HG03097 (cell line): Measurements from ENCODE around the gene ELOVL6.
"Not testable (repeated sequence)": the region's sequence is repeated elsewhere in the genome, so short reads cannot be mapped to it uniquely, and the experiment has no call there.

Experiments used
- ATAC-seq: cut with Tn5 transposase; IDR thresholded peaks from one replicate; pipeline ENCODE4 v1.9.1; 2021; ENCODE audit not compliant: unreplicated experiment, low FRiP score

ELOVL6 gene

DNA sequence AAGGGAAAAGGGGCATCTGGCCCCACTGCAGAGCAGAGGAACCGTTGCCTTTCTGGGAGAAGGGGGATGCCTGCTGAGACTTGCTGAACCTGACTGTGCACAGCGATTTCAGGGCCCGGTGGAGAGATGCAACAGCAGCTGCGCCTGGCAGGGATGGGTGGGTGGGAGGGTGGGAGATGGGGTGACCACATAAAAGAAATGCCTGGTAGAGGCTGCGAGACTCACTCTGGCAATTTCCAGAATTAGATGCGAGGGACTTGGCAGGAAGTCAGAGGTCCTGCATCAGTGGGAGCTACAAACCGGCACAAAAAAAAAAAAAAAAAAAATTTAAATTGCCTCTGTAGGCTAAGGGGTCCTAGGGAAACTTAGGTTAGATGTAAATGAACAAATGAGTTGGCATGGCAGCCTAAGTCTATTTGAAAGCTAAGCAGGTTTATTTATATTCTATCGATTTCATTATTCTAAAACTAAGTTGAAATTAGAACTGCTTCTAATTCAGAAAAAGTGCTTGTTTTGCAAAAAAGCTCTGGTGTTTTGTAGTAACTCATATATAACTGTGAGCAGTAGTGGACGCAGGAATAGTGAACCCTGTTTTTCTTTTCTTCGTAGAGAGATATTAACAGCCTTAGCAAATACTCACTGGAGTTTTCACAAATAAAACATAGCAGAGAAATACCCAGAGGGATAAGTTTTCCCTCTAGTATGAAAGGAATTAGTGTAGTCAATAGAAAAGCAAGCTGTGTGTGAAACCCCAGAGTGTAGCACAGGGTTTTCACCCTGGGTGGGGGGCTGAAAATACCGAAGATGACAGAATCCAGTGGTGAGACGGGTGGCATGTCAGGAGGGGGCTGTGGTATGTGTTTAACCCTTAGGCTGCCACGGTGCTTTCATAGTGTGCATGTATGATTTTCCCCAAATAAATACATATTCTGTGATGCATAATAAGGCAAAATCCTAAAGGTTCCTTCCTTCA, 155.6 kb downstream of the ELOVL6 start:
- ATAC-seq, result no peak

DNA sequence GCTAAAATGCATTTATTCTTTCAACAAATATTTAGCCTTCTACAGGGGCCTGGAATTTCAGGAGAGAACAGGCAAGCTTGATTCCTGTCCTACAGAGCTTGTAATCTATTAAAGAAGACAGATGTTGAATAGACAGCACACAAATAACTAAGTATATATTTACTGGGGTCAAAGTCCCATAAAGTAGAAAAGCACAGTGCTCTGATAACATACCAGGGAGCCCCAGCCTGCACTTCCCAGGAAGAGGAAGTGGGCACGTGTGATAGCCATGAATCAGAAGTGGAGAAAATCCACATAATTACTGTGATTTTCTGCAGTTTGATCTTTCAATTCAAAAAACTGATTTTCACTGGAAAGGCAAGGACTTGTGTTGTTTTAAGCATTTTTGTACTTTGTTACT, 156.7 kb downstream of the ELOVL6 start:
- ATAC-seq, result no peak

DNA sequence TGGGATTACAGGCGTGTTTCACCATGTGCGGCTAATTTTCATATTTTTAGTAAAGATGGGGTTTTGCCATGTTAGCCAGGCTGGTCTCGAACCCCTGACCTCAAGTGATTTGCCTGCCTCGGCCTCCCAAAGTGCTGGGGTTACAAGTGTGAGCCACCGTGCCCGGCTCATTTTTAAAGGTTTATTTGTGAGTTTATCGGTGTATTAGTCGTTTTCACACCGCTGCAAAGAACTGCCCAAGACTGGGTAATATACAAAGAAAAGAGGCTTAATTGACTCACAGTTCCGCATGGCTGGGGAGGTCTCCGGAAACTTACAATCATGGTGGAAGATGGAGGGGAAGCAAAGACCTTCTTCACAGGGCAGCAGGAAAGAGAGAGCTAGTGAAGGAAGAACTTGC, 159.3 kb downstream of the ELOVL6 start:
- ATAC-seq, result not testable (repeated sequence)

DNA sequence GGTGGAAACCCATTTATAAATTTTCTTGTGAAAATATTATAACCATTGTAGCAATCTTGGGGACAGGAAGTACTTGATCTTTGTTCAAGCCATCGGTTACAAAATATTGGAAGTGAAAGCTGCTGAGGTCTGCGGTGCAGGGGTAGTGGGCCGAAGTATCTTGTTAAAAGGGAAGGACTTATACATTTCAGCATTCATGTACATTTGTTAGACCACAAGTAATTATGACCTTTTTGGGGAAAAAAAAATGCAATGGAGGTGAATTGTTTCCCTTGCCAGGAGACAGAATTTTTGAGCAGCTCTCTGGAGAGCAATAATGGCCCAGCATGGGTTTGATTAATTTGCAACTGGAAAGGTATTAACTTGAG, 164.4 kb downstream of the ELOVL6 start:
- ATAC-seq, result peak; percentile 88

DNA sequence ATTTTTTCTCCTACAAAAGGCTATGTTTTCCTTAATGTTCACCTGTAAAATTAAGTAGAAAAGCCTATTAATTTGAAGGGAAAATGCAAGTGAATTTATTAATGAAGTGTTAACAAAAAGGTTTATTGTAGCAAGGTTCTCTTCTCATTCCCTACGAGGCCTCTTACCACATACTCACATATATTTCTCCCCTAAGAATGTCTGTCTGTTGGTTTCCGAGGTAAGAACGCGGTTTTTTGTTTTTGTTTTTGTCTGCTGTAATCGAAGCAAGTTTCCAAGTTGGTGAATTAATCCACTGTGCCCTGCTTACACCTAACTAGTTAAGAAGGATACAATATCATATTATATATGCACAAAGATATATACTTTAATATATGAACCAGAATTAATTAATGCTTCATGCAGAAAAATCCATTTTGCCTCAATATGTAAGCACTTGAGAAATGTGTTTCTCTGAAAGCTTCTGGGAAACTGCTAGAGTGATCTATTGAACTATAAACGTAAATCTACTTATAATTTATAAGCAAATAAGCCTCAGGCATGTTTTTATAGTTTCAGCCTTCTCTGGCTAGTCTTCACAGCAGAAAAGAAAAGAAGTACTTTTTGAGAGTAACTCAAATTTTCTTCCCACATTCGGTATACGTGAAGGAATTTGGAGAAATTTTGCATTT, 164.9 kb downstream of the ELOVL6 start:
- ATAC-seq, result no peak

DNA sequence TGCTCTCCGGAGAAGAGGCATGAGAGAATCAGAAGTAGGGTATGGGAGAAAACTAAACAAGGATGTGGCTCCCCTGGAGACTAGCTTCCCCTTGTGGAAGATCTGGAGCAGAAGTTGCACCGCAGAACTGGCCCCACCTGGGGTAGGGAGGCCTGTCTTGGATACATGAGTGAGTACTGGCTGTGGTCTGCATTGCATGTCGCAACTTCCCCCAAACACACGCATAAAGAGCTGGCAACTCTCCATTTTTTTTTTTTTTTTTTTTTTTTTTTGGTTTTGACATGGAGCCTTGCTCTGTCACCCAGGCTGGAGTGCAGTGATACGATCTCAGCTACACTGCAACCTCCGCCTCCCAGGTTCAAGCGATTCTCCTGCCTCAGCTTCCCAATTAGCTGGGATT, 165.8 kb downstream of the ELOVL6 start:
- no peak for ATAC-seq

DNA sequence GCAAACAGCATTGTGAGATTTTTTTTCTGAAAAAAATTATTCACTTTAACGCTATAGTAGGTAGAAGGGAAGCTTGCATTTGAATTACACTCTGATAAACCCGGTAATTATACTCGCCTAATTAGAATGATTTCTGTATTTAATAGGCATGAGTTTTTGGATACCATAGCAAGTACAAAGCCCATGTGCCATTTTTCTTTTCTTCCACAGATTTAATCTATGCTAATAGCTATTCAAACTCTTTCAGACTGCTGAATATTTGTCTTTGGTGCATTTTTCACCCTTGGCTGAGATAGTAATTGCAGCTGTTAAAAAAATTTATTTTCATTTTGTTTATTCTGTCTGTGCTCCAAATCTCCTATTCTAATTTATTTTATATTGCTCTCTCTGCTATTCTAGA, 172.7 kb downstream of the ELOVL6 start:
- no peak for ATAC-seq

DNA sequence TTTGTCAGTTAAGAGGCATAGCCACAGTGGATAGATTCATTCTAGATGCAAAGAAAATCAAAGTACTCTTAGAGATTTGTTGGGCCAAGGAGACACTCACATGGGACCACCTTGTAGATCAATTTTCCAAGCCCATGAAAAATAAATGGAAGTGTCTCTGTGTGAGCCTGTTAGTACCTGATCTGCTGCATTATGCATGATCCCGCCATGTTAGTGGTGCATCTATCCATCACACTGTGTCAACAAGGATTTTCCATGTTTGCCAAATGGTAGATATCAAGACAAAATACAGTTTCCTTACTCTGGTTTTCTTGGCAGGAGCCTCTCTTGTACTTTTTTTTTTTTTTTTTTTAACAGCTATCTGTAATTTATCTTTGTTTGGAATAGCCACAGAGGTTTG, 173.4 kb downstream of the ELOVL6 start:
- ATAC-seq, result no peak

DNA sequence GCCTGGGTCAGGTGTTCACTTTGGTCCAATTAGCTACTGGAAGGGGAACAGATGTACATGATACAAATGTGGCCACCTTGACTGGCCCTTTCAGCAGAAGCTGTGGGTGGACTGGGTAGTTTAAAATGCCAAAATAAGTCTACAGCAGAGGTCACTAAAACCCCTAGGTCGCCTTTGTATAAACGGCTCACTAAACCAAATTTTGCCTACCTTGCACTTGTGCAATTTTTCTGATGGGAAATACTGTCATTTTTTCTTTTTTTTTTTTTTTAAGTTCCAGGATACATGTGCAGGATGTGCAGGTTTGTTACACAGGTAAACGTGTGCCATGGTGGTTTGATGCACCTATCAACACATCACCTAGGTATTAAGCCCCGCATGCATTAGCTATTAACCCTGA, 176.0 kb downstream of the ELOVL6 start:
- ATAC-seq, result no peak

DNA sequence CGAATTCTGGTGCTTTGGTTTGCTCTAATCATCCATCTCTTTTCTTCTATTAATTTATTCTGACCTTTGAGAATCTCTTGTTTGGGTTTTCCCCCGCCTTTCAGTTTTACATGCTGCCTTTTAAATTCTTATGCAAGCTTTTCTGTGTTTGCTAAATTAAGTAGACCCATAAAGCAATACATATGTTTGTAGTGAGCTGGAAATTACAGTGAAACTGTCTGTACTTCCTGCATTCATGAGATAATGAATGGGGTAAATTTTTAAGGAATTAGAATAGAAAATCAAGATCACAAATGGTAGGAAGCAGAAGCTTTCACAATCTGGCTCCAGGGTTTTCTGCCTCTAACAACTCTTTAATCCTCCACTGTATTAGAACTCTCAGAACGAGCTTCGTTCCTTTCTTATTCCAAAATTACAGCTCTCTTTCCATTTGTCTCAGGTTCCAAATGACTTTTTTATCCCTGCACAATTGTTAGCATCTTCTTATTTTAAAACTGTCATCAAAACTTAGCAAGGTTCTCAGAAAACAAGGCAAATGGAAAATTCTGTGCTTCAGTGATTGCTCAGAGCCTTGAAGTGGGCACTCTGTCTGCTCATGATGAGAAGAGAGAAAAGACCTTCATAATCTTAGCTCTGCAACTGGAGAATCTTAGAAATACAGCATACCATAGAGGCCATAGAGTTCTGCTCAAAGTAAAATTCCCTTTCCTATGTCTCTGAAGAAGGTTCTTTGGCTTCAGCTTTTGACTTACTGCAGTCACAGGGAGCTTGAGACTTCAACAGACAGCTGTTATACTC, 177.6 kb downstream of the ELOVL6 start:
- no peak for ATAC-seq

DNA sequence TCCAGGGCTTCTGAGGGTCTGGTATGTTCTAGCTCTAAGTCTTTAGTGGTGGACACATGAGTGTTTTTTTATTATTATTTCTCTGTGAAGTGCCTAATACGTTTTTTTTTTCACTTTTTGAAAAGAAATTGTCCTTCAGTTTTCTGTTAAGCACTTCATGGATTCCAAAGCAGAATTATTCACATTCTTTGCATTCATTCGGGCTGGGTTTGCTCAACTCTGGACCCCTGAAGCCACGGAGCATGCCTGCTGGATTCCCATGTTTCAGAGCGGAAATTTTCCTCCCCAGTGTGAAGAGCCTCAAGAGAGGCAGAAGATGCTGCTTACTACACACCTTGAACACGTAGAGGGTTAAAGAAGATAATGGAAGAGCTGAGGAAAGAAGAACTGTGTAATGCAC, 178.3 kb downstream of the ELOVL6 start:
- no peak for ATAC-seq

DNA sequence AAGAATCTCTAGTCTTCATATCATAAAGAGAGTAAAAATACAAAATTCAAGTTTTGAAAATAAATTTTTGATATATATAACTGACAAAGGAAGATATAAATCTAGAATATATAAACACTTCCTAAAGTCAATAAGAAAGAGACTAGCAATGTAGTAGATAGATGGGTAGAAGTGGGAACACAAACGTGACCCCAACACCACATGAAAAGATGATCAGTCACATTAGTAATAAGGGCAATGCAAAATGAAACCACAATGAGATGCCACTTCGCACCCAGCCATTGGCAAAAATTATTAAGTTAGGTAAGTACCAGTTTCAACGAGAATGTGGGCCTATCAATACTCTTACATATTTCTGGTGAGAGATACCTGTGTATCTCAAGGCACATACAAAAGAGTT, 179.3 kb downstream of the ELOVL6 start:
- no peak for ATAC-seq

DNA sequence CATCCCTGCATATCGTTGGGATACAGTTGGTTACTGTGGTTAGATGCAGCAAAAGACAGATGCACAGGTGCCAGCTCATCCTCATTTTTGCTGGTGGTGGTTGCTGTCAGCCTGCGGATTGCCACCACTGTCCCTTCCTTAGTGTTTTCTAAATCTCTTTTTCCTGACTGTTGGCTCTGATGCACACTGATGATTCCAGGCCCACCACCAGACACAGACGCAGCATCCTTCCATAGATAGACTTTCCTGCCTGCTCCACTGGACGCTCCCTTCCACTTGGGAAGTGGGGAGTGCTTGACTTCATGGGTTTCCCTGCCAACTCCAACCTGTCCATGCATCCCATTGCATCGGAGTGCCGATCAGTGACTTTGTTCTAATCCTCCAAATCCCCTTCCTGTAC, 184.2 kb downstream of the ELOVL6 start:
- ATAC-seq, result no peak

DNA sequence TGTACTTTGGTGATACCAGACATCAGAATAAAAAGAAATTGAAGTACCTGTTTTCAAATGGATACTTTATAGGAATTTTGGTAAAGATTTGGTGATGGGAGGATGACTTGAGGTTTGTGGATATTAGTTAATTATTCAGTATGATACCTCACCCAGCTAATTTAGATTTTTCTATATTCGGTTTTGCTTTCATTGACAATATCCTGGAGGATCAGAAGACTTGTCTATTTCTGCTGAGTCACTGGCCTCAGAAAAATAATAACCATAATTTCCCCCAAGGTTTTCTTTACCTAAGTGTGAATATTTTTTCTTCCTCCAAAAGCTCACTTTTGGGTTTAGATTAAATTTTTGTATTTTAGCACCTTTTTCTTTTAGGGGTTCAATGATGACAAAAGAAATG, 185.5 kb downstream of the ELOVL6 start:
- ATAC-seq, result no peak

DNA sequence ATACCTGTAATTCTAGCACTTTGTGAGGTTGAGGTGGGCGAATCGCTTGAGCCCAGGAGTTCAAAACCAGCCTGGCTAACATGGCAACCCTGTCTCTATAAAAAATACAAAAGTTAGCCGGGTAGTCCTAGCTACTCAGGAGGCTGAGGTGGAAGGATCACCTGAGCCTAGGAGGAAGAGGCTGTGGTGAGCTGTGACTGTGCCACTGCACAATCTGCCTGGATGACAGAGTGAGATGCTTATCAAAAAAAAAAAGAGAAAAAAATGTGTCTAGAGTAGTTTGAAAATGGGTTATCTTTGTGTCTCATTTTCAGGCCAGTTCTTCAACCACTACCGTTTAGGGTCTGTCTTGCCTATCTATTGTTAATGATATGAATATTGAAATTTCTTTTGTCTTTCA, 187.6 kb downstream of the ELOVL6 start:
- no peak for ATAC-seq

DNA sequence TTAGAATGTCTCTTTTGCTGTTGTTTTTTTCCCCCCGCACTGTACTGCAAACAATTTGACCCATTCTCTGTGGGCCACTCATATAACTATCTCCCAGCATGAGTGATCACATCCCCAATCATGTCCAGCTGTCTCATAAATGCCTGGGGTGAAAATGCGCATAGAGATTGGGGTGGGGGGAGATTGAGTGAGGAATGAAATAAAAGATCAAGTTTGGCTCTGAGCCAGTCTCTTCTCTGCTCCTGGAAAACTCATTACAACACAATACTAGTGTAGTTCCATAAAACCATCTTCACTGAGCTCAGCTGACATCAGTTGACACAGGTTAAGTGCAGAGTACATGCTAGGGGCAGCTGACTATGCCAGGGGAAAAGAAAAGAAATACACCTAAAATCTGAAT, 188.9 kb downstream of the ELOVL6 start:
- ATAC-seq, result no peak

DNA sequence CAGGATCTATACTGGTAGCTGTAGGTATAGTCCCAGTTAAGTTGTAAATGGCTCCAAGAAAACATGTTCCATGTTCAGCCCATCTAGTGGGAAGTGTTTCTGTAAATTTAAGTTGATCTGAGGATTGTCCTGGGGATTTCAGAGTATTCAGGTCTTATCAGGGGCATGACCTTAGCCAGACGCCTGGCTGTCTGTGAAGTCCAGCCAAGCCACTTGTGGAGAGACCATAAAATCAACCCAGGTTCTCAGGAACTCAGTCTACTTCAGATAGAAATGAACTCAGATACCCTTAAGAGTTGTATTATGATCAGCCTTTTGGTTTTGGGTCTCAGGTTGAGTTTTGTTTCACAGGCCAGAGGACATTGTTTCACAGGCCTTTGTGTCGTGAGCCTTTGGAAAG, 189.9 kb downstream of the ELOVL6 start:
- no peak for ATAC-seq

DNA sequence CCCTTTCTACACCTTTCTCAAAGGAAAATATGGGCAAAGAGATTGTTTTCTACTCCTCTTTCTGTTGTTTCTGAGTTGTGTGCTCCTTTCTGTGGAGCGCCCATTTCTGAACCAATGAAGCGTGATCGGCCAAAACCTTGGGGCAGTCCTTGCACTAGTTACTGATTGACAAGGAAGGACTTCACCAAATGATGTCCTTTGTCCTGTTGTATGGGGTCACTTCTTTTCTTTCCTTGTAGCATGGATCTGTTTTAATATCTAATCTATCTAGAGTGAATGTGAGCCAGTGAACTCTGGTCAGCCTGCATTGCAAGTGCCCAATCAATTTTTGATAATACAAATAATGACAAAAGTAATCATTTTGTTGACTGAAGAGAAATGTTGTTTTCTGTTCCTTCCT, 191.2 kb downstream of the ELOVL6 start:
- no peak for ATAC-seq

DNA sequence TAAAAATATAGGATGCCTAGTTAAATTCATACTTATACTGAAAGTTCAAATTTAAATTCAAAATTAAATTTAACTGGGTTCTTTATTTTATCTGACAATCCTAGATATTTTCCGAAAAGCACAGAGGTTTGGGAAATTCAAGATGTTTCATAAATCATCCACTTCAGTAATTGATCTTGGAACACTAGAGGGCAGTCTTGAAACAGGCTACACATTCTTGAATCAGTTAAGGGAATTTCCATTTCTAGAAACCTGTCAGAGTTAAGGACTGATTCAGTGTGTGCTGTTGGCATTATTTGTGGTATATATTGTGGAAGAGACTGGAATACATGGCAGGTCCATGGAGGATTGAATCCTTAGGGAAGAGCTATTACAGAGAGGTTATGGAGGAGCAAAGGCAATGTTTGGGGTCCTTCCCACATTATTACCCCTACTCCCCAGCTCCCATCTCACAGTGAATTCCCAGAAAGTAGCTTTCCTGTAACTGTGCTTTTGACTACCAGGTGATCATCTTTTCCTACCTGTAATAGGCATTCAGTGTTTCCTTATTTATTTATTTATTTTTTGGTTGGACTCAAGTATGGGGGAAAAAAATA, 192.9 kb downstream of the ELOVL6 start:
- ATAC-seq, result no peak

DNA sequence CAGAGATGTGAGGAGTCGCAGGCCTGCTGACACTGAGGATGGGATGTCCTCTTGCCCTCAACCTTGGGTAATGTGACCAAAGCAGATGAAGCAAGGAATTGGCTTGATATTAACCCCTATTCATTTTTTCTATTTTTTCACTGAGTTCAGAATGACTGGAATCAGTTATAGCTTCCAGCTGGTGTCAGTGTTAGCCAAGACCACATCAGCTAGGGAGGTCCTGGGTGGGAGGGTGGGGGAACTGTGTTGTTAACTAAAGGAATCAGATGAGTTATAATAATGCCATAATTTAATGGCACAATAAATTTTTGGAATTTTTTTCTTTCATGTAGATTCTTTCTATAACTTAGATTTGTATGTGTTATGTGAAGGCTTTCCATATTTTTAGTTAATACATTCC, 193.9 kb downstream of the ELOVL6 start:
- no peak for ATAC-seq
